GM19463 (cell line): ENCODE data around the gene PLEKHG7.
"Not testable (repeated sequence)": the region's sequence is repeated elsewhere in the genome, so short reads cannot be mapped to it uniquely, and the experiment has no call there.

Experiments used
- ATAC-seq: cut with Tn5 transposase; IDR thresholded peaks from one replicate; pipeline ENCODE4 v1.9.1; 2021; ENCODE audit warnings: mild to moderate bottlenecking, moderate library complexity; ENCODE audit not compliant: unreplicated experiment

Gene PLEKHG7

DNA sequence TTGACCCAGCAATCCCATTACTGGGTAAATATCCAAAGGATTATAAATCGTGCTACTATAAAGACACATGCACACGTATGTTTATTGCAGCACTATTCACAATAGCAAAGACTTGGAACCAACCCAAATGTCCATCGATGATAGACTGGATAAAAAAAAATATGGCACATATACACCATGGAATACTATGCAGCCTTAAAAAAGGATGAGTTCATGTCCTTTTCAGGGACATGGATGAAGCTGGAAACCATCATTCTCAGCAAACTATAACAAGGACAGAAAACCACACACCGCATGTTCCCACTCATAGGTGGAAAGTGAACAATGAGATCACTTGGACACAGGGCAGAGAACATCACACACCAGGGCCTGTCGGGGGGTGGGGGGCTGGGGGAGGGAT lies 91.6 kb downstream of the PLEKHG7 start:
- not testable (repeated sequence) for ATAC-seq

DNA sequence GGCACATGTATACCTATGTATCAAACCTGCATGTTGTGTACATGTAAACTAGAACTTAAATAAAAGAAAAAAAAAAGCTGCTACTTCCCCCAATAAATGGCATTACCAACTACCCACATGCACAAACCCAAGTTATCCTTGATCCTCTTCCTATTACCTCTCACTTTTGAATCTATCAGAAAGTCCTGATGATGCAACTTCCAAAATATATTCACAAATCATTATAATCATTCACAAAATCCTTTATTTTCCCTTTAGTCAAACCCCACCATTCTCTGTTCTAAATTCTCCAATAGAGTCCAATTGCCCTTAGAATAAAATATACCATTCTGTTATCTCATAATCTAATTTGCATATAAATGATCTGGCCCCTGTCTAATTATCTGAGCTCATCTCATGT lies 92.0 kb downstream of the PLEKHG7 start:
- ATAC-seq, result no peak

DNA sequence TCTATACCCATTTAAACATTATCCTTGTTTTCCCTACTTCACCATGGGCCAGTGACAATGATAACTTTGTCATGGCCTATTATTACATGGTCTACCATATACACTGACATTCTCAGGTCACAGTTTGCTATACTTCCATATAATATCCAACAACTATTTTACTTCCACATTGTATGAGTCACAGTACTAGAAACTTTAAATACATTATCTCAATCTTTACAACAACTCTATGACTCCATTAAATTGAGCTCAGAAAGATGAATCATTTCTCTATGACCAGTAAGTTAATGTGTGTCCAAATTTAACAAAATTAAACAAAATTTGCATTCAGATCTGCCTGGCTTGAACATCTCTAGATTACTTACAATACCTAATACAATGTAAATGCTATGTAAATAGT lies 93.9 kb downstream of the PLEKHG7 start:
- ATAC-seq, result no peak

DNA sequence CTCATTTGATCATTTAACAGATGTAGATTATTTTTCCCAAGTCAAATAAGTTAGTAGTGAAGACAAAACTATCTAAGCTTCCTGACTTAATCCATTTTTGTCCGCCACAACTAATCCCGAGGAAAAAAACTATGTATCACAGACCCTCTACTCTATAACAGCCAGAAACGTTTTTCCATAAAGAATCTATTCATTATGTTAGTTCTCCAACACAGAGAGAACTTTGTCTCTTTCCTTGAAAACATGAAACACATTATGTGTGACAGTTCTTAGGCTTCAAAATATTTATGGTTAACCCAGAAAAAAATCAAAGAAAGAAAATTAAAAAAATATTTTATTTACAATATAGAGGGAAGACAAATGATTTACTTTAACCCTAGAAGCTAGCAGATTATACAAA lies 100.1 kb downstream of the PLEKHG7 start:
- no peak for ATAC-seq

DNA sequence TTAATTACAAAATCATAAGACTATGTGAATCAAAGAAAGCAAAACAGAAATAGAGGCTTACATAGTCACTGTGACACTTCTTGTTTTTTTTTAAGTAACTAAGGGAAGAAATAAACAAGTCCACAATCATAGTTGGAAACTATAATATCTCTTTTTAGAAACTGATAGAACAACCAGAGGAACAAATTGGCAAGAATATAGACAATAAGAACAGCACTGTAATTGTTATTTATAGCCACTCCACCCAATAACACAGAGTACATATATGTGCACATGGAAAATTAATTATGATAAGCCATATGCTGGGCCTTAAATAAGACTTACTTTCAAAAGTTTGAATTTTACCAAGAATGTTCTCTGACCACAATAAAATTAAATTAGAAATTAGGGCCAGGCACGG lies 101.1 kb downstream of the PLEKHG7 start:
- no peak for ATAC-seq

DNA sequence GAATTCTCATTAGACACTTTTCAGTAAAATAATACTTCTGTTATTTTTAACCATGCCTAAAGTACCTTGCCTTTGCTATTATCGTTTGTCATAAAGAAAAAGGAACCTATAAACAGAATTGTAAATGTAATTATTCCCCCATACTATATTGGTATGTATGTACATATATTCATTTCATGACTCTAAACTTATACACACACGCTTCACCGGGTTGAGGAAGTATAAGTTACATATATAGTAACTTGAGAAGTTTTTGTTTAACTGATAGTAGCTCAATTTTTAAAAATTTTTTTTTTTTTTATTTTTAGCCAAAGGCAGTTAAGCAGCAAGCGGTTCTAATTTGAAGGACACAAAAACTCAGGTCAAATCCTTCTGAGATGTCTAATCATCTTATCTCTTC lies 107.6 kb downstream of the PLEKHG7 start:
- no peak for ATAC-seq

DNA sequence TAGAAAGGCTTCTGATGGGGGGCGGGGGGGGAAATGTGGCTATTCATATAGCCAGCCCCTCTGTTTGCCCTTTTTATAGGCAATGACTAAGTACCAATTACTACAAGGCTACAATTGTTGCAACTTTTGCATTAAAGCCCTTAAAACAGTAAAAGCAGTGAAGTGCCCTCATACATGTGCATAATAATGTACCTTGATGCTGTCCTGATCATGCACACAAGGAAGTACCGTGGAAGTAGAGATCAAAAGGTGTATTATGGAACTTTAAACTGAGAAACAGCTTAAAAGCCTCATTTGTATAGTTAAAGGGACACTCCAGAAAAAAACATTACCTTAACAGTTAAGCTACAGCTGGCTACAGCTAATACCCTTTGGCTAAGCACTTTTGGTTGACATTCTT lies 111.8 kb downstream of the PLEKHG7 start:
- ATAC-seq, result no peak

DNA sequence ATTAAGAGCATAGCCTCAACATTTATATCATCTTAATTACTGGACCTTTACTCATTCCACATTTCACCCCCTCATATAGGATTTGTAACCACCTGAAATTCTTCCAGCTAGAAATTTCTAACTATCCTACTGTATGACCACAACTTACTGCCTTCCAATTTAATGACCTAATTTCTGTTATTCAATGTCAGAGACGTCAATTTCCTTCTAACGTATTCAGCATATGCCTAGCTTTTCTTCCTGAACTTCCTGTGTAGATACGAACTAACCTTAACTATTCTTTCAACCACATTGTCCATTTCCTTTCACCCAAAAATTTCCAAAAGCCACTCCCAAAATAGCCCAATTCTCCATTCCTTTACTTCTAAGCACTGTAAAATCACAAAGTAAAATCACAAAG lies 118.4 kb downstream of the PLEKHG7 start:
- no peak for ATAC-seq
